ENCODE results near the gene WSCD1. TPM values are rescaled to one million over a fixed set of nuclear protein-coding genes. Genes with fewer than 3 reads are reported as not detected.

The WSCD1 gene
- polyA plus RNA-seq, 1 donor = 40.3 TPM

- DNase-seq (ENCODE audit: low read depth) = no peak
Measured at GRCh38 chr17:6059406-6059805, 10.8 kb upstream of the WSCD1 start.

- no peak for DNase-seq (ENCODE audit: low read depth)
Measured at GRCh38 chr17:6061290-6061689, 8.9 kb upstream of the WSCD1 start.

DNA sequence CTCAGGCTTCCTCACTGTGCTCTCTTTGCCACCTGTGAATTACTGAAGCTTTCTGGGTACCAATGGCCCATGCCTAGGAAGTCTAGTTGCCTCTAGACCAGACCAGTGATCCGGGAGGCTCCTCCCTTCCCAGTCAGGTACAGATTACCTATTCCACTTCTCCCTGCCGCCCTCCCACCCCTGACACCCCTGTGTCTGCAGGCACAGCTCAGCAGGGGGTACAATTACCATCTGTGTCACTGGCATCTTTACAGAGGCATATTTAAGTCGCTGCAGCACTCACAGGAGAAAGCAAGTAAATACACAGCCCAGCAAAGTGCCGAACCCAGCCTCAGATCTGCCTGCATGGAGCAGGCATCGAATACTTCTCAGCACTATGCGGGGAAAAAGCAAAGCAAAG lies 5.3 kb upstream of the WSCD1 start:
- no peak for DNase-seq (ENCODE audit: low read depth)

DNA sequence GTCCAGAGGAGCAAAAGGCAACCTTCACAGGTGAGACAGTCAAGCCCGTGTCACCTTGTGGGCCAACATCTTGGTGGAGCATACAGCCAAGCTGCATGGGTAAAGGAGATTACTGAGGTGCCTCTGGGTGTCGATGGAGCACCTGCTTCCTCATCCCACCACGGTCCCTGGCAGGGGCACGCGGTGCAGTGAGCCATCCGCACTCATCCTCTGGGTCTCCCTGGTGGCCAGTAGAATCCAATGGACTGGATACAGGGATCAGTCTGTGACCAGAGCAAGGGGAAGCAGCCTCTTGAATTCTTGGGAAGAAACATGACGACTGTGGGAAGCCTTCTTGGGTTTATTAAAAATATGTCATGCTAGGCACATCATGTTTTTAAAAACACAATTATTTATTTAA lies 4.8 kb upstream of the WSCD1 start:
- no peak for DNase-seq (ENCODE audit: low read depth)

DNA sequence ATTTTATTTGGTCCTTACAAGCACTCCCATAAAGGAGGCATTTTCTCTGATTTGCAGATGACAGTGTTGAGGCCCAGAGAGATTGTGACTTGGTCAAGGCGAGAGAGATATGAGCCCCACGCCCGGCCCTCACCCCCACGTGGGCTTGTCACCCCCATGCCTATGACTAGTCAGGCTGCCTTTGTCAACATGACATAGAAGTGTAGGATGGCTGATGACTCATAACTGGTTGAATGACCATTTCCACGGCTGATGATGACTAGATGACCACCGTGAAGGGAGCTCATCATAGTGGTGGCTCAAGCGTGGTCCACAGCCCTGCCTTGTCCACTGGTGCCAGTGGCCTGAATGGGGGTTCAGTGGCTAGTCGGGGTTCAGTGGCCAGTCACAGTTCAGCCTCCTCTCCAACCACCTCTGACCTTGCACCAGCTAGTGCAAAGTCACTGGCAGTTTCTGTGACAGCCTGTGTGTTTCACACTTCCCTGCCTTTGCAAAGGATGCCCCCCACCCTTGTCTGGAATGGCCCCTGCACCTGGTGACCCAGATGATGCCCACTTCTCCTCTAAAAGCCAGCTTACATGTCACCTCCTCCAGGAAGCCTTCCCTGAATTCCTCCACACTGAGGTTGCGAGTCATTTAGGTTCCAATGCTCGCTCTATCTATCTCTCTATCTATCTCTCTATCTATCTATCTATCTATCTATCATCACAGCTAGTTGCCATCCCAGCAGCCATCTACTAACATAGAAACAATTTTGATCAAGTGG lies 3.8 kb upstream of the WSCD1 start:
- DNase-seq (ENCODE audit: low read depth) = no peak

DNA sequence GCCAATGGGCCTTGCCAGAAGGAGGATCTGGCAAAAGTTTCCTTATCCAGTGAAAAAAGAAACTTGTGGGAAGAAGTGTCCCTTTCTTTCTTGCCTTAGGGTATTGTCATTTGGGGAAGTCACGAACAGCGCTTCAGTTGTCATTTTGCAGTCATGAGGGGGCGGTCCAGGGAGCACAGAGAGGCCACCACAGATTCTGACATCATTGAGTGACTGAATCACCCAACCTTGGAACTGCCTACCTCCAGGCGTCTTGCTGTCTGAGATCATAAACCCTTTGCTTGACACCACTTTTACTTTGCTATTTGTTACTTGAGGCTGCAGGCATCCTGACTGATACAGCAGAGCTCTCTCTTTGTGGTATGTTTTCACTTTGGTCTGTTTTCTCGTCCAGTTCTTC lies 3.1 kb upstream of the WSCD1 start:
- DNase-seq (ENCODE audit: low read depth) = no peak

DNA sequence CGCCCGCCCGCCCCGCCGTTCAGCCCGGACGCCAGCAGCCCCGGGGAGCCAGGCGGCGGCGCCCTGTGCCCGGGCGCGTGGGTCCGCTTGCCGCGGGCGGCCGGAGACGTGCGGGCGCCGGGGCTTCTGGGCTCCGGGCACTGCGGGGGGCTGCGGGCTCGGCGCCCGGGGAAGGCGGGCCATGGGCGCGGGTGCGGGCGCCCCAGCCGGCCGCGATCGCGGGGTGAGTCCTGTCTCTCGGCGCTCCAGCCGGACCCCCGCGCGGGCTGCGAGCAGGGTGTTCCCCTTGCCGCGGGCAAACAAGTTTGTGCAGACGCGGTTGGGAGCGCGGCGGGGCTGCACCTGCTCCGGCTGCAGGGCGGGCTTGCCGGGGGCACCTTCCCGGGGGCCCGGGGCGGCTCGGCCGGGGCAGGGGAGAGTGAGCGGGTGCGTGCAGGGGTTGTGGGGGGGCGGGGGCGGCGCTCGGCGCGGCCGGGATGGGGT lies 292 bp downstream of the WSCD1 start:
- DNase-seq (ENCODE audit: low read depth) = no peak

GRCh38 chr17:6070913-6071511 lies 833 bp downstream of the WSCD1 start:
- DNase-seq (ENCODE audit: low read depth) = no peak

DNA sequence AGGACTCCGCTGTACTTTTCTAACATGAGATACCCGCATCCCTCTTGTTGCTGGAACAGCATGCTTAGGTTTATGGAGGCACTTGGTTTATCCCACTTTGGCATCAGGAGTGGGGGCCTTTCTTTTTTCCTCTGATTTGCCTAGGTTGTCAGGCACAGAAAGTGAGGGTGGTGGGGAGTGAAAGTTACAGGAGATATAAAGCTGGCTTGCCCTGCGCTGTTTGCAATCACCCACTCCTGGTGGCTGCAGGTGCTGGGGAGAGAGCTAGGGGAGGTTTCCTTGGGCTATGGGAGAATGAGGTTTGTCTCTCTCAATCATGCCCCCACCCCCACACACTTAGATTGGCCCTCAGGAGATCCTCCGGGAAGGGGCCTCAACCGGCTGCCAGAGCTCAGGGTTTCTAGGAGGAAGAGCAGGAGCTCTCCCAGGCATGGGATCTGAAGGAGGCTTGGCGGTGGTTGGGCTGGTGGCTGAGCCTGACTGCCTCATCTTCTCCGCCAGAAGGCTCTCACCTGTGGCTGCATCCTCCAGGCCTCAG lies 1.4 kb downstream of the WSCD1 start:
- DNase-seq (ENCODE audit: low read depth) = no peak

GRCh38 chr17:6072157-6072556 lies 2.0 kb downstream of the WSCD1 start:
- no peak for DNase-seq (ENCODE audit: low read depth)

DNA sequence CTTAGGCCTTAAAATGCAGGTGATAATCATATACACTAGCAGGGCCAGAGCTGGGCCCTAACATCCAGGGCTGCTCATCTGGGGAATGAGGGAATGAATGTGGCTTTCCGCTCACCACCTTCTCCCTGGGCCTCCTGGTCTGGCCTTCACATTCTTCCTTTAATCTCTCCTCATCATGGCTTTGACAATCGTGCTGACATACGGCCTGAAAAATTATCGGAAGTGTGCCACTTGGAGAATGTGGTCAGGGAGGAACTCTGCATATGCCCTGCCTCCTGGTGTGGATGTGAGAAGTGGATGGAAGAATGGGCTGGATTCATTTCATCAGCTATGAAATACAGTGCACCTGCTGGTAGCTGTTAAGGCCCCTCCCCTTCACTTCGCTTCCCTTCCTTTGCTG lies 2.4 kb downstream of the WSCD1 start:
- no peak for DNase-seq (ENCODE audit: low read depth)

DNA sequence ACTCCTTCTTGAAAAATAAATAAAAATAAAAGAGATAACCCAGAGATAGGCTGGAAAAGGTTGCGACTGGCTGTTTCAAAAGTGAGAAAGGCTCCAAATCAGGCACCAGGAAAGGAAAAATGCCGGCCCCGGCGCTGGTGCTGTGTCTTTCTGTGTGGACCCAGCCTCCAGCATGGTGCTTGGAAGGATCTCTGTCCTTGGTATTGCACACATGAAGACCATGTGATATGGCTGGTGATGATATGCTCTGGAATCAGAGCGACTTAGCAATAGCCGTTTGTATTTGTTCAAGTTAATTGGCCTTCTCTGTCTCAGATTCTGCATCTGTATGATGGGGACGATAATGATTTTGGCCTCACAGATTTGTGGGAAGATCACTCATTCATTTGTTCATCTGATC lies 3.4 kb downstream of the WSCD1 start:
- DNase-seq (ENCODE audit: low read depth) = no peak

- no peak for DNase-seq (ENCODE audit: low read depth)
Measured at GRCh38 chr17:6075050-6075449, 4.9 kb downstream of the WSCD1 start.

DNA sequence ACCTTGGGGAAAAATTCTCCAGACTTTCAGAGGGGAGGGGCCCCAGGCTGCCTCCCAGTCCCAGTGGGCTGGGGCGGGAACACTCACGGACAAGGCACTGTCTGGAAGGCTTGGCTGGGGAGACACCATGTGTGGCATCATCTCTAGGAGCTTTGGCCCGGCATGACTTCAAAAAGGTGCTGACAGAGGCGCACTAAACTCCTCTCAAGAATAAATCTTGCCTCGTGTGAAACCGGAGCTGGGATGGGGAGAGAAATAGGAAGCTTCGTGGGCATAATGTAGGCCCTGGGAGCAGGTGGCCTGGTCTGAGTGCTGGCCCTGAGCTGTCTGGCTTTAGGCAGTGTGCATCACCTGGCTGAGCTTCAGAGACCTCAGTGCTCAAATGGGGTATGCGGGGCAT lies 5.7 kb downstream of the WSCD1 start:
- DNase-seq (ENCODE audit: low read depth) = no peak

GRCh38 chr17:6077752-6078151 lies 7.6 kb downstream of the WSCD1 start:
- no peak for DNase-seq (ENCODE audit: low read depth)

DNA sequence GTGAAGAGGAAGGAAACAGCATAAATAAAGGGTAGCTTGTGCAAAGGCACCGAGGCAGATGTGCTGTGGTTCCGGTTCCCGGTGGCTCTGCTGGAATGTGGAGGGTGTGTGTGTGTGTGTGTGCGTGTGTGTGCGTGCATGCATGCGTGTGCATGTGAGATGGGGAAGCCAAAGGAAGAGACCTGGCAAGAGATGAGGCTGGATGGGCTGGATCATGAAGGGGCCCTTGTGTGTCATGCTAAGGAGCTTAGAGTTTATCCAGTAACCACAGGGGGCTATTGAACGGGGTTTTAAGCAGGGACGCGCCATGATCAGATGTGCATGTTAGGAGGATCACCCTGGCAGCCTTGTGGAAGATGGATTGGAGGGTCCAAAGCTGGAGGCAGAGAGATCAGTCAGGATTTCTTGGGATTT lies 8.3 kb downstream of the WSCD1 start:
- no peak for DNase-seq (ENCODE audit: low read depth)

- DNase-seq (ENCODE audit: low read depth) = no peak
Measured at GRCh38 chr17:6079155-6079888, 9.1 kb downstream of the WSCD1 start.

DNA sequence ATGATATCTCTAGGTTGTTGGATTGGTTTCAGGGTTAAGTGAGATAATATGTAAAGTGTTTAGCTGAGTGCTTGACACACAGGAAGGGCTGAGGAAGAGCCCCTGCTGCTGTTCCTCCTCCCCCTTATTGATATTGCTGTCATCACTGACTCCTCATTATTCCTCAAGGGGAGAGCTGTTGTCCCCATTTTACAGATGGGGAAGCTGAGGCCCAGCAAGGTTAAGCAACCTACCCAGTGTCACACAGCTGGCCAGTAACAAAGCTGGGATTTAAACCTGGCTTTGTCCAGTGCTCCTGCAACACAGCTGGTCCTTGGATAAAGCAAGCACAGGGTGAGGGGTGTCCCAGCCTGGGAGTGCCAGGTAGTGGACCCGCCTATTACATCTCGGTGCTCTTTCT lies 9.8 kb downstream of the WSCD1 start:
- no peak for DNase-seq (ENCODE audit: low read depth)

DNA sequence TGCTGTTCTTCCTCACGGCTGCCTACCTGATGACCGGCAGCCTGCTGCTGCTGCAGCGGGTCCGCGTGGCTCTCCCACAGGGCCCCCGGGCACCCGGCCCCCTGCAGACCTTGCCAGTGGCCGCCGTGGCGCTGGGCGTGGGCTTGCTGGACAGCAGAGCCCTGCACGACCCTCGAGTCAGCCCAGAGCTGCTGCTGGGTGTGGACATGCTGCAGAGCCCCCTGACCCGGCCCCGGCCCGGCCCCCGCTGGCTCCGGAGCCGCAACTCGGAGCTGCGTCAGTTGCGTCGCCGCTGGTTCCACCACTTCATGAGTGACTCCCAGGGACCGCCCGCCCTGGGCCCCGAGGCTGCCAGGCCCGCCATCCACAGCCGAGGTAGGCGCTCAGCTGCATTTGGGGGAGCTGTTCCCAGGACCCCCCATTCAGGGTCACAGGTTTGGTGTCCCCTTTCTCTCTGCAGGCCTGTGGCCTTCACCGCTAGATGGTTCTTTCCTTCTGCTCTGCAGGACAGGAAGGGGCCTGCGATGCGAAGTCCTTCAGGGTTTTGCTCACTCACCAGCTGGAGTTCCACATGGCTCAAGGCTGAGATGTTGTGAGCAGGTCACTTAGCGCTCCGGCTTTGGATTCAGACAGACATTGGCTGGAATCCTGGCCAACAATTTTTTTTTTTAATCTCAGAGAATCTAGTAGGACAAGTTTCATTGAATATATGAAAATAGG lies 10.7 kb downstream of the WSCD1 start:
- DNase-seq (ENCODE audit: low read depth) = no peak

DNA sequence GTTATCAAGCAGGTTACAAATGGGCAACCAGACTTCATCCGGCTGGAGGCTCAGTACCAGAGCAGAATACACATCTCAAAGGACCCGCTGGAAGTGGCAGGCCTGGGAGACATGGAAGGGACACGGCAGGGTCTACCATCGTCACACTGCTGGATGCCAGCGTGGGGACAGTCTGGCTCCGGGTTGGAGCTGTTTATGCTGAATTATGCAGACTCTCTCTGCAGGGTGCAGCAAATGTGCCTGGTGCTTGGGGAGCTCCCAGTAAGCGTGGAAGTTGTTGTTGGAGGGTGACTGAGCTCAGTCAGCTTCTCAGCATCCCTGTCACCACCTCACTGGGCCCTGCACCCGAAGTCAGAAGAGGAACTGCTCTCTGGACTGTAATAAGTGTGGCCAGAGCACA lies 12.2 kb downstream of the WSCD1 start:
- DNase-seq (ENCODE audit: low read depth) = no peak

- no peak for DNase-seq (ENCODE audit: low read depth)
Measured at GRCh38 chr17:6084311-6085161, 14.4 kb downstream of the WSCD1 start.

All from forelimb muscle (tissue), 1 donor.